DND-41 (cell line): ENCODE results near the gene TNS1.

Source experiments
- ATAC-seq: fragments of 200-7000 bp; cut with Tn5 transposase; 3 replicates; pipeline ENCODE4 v1.9.1; 2021; ENCODE audit warnings: low read depth; ENCODE audit not compliant: insufficient read depth
- DNase-seq: peaks from one replicate; pipeline ENCODE4 v3.0.0-alpha.2; 2020
- H2AFZ ChIP-seq: 2 replicates; pipeline ENCODE4 v1.6.0; 2012; ENCODE audit warnings: low read depth, low read length
- H3K27ac ChIP-seq: 2 replicates; pipeline ENCODE4 v1.5.1; 2012; ENCODE audit warnings: low read length, inconsistent platforms
- H3K27me3 ChIP-seq: fragments of 200-600 bp; sonication (generic); 2 replicates; pipeline ENCODE4 v1.6.0; 2012; ENCODE audit warnings: low read length, mild to moderate bottlenecking, inconsistent platforms; ENCODE audit not compliant: insufficient read depth, poor library complexity
- H3K36me3 ChIP-seq: 2 replicates; pipeline ENCODE4 v1.5.1; 2012; ENCODE audit warnings: low read length, inconsistent platforms; ENCODE audit not compliant: insufficient read depth
- H3K4me1 ChIP-seq: 2 replicates; pipeline ENCODE4 v1.5.1; 2012; ENCODE audit warnings: mild to moderate bottlenecking, low read length; ENCODE audit not compliant: insufficient read depth
- H3K4me2 ChIP-seq: 2 replicates; pipeline ENCODE4 v1.6.0; 2012; ENCODE audit warnings: mild to moderate bottlenecking, moderate library complexity, low read length, inconsistent platforms; ENCODE audit not compliant: insufficient read depth
- H3K4me3 ChIP-seq, 2 experiments: fragments of 200-600 bp in 1 of 2; shearing (Covaris generic) in 1 of 2; 2 replicates each; pipeline ENCODE4 v1.5.1; 2012 to 2016; ENCODE audit warnings: inconsistent platforms in 2 of 2, low read length in 2 of 2, mild to moderate bottlenecking in 2 of 2, low read depth in 1 of 2, moderate library complexity in 1 of 2
- H3K79me2 ChIP-seq: 2 replicates; pipeline ENCODE4 v1.6.0; 2012; ENCODE audit warnings: low read length, inconsistent platforms; ENCODE audit not compliant: insufficient read depth
- H3K9ac ChIP-seq: 2 replicates; pipeline ENCODE4 v1.6.0; 2012; ENCODE audit warnings: low read depth, mild to moderate bottlenecking, inconsistent platforms, low read length, moderate library complexity
- H3K9me3 ChIP-seq: 2 replicates; pipeline ENCODE4 v1.5.1; 2012; ENCODE audit warnings: low read length, moderate library complexity, mild to moderate bottlenecking, inconsistent platforms; ENCODE audit not compliant: insufficient read depth, severe bottlenecking
- H4K20me1 ChIP-seq: 2 replicates; pipeline ENCODE4 v1.6.0; 2012; ENCODE audit warnings: low read length; ENCODE audit not compliant: insufficient read depth
- CTCF ChIP-seq: IDR thresholded peaks from 2 replicates; pipeline ENCODE4 v1.5.1; 2012; ENCODE audit warnings: borderline replicate concordance, low read length, moderate library complexity, mild to moderate bottlenecking; ENCODE audit not compliant: poor library complexity, severe bottlenecking; ENCODE audit errors: extremely low read depth
- EZH2 ChIP-seq: IDR thresholded peaks from 3 replicates; pipeline ENCODE4 v1.6.1; 2012; ENCODE audit warnings: borderline replicate concordance, low read depth, mild to moderate bottlenecking, moderate library complexity, low read length, inconsistent platforms; ENCODE audit not compliant: severe bottlenecking

Gene TNS1

DNA sequence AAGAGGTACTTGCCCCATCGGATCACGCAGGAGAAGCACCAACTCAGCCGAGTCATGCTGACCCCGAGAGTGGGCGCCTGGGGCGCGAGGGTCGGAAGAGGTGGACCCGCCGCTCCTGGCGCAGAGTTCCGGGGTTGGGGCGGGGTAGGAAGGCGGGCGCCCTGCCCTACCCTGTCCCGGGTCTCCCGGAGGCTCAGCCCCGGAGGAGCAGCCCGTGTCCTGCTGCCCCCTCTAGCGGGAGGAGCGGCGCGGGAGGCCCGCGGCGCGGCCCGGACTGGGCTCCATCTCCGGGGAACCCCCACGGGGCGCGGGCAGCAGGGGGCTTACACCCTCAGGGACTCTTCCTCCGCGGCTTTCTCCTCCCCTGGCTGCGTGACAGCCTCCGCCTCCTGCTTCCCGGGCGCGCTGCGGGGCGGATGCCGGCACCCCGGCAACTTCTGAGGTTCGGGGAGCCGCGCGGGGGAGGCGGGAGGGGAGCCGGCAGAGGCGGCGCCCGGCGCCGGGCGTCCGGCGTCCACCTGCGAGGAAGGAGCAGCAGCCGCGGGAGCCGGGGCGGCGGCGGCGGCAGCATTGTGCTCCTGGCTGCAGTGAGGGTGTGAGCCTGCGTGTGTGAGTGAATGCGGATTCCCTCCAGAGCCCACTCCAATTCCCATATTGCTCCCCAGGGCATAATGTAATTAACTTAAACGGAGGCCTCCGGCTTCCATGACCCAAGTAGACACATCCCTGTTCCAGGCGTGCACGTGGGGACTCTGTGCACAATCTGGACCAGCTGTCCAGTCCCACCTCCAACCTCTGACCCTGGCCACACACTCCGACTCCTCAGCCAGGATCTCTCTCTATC, 7.6 kb upstream of the TNS1 start:
- peak; percentile 60 for ATAC-seq
- H3K36me3 ChIP-seq: no peaks in the 10 kb centered on the region
- H3K79me2 ChIP-seq: no peaks in the 10 kb centered on the region
- TF ChIP-seq EZH2 (peak; percentile 92), CTCF (peak; percentile 3)
- no peak overlapping the region for H2AFZ ChIP-seq
- no peaks in the 10 kb centered on the region for H3K4me1 ChIP-seq
- H3K9ac ChIP-seq: no peak overlapping the region
- peaks cover 47% of the 10 kb centered on the region for H3K27me3 ChIP-seq
- H3K27ac ChIP-seq: no peak overlapping the region
- DNase-seq: no peak
- H3K9me3 ChIP-seq: no peaks in the 10 kb centered on the region
- peaks cover 19% of the 10 kb centered on the region for H4K20me1 ChIP-seq
- no peak overlapping the region for H3K4me3 ChIP-seq
- H3K4me2 ChIP-seq: no peak overlapping the region

- H3K36me3 ChIP-seq: no peaks in the 10 kb centered on the region
- no peaks in the 10 kb centered on the region for H3K79me2 ChIP-seq
- peaks cover 19% of the 10 kb centered on the region for H4K20me1 ChIP-seq
- H3K27me3 ChIP-seq: peaks cover 47% of the 10 kb centered on the region
- H3K9ac ChIP-seq: no peak overlapping the region
- no peak overlapping the region for H2AFZ ChIP-seq
- no peak for ATAC-seq
- H3K4me3 ChIP-seq: no peak overlapping the region
- no peak overlapping the region for H3K4me2 ChIP-seq
- no peaks in the 10 kb centered on the region for H3K4me1 ChIP-seq
- TF ChIP-seq EZH2 (no peak), CTCF (no peak)
- H3K27ac ChIP-seq: no peak overlapping the region
- no peak for DNase-seq
- H3K9me3 ChIP-seq: no peaks in the 10 kb centered on the region
These were observed 7.0 kb upstream of the TNS1 start for GRCh38 chr2:218009765-218010139.

GRCh38 chr2:218009231-218009630, 6.4 kb upstream of the TNS1 start:
- no peak overlapping the region for H3K9ac ChIP-seq
- no peaks in the 10 kb centered on the region for H3K79me2 ChIP-seq
- peaks cover 19% of the 10 kb centered on the region for H4K20me1 ChIP-seq
- ATAC-seq (no peak), DNase-seq (no peak)
- H3K4me1 ChIP-seq: no peaks in the 10 kb centered on the region
- peaks cover 47% of the 10 kb centered on the region for H3K27me3 ChIP-seq
- no peak overlapping the region for H2AFZ ChIP-seq
- H3K36me3 ChIP-seq: no peaks in the 10 kb centered on the region
- no peak overlapping the region for H3K4me3 ChIP-seq
- H3K4me2 ChIP-seq: no peak overlapping the region
- no peak overlapping the region for H3K27ac ChIP-seq
- TF ChIP-seq EZH2 (no peak), CTCF (no peak)
- H3K9me3 ChIP-seq: no peaks in the 10 kb centered on the region
